GM21515 (cell line): ENCODE data around the gene COL26A1.

Experiments used
- ATAC-seq: cut with Tn5 transposase; IDR thresholded peaks from one replicate; pipeline ENCODE4 v1.9.1; 2021; ENCODE audit not compliant: unreplicated experiment

The COL26A1 gene

DNA sequence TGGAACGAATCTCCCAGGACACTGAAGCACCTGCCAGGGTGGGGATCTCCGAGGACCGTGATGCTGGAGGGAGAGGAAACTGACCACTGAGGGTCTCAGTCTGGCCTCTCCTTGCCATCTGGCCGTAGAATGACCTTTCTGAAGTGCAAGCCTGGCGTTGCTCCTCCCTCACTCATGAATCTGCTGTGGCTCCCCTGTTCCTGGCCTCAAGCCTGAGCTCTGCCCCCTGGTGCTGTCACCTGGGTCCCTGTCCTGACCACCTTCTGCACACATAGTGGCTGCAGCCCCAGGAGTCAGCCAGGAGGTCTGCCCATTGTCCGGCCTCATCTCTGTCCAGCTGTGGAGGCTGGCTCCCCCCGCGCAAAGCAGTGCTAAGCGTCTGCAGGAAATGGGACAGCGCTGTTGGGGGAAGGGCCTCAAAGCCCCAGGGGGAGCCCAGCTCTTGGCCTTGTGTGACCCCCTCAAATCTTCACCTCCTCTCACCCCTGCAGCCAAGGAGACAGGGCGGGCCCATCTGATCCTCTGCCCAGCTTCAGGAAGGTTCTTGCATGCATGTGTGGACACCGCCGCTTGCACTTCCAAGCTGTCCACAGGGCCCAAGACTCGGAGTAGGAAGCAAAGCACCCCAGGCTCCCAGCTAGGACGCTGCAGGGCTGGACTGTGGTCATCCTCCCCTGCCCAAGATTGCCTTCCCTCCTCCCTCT lies 200.7 kb downstream of the COL26A1 start:
- ATAC-seq, result no peak

DNA sequence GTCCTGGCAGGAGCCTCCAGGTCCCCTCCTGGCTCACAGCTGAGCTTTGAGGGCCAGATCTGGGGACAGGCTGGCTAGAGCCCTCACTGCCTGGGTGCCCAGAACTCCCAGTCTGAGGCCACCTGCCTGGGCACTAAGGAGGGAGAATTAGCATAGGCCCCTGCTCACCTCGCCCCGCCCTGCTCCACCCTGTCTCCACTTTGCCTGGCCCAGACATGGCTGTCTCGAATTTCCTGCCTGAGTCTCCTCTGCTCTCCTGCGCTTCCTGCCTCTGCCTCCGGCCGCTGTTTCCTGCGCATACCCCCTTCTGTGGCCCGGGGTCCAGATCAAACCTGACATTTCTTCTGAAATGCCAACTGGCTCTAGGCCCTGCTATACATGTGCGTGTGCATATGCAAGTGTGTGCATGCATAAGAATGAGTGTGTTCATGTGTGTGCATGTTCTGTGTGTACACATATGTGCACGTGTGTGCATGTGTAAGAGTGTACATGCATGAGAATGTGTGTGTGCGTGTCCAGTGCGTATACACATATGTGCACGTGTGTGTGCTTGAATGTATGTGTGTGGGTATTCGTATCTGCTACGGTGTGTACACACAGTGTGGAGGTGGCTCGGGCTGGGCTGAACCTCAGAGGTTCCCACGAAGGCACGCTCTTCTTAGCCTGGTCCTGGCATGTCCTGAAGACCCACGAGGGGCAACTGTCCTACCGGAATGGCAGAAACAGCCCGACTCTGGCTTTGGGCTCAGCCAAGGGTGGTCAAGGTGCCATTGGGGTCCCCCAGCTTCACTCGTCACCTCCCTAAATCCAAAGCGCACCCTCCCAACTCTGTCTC lies 201.5 kb downstream of the COL26A1 start:
- no peak for ATAC-seq

GRCh38 chr7:101564778-101565211 lies 202.1 kb downstream of the COL26A1 start:
- no peak for ATAC-seq

DNA sequence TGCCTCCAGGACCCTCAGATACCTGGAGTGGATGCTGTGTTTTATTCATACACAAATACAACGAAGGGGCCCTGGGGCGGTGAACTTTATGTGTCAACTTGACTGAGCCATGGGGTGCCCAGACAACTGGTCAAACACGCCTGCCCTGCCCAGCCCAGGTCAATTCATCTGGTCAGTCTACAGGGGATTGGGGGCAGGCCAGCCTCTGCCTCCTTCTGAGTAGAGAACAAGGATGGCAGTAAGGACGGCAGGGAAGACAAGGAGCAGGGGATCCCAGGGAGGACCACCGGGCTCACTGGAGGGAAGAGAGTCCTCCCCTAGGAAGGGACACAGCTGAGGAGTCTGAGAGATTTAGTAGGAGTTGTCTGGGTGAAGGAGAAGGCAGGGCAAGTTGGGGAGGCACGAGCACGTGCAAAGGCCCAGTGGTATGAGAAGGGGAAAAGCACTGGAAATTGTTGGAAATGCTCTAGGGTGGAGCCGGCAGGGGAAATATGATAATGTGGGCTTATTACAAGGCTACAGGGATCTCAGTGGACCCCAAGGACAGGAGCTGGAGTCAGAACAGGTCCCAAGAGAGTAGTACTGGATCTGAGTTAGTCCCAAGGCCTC lies 203.0 kb downstream of the COL26A1 start:
- ATAC-seq, result no peak

- no peak for ATAC-seq
These were observed 204.6 kb downstream of the COL26A1 start for GRCh38 chr7:101567230-101567629.

- ATAC-seq, result no peak
These were observed 209.5 kb downstream of the COL26A1 start for GRCh38 chr7:101572156-101572555.

- no peak for ATAC-seq
These were observed 212.5 kb downstream of the COL26A1 start for GRCh38 chr7:101575168-101575567.

DNA sequence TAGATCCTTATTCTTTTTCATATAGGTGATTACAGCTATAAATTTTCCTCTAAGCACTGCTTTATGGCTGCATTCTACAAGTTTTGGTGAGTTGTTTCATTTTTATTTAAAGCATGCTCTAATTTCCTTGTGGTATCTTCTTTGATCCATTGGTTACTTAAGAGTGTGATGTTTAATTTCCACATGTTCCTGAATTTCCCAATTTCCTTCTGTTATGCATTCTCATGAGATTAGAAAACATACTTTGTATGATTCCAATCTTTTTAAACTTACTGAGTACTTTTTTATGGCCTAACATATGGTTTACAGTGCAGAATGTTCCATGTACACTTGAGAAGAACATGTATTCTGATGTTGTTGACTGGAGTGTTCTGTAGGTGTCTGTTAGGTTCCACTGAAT lies 213.0 kb downstream of the COL26A1 start:
- ATAC-seq, result no peak

DNA sequence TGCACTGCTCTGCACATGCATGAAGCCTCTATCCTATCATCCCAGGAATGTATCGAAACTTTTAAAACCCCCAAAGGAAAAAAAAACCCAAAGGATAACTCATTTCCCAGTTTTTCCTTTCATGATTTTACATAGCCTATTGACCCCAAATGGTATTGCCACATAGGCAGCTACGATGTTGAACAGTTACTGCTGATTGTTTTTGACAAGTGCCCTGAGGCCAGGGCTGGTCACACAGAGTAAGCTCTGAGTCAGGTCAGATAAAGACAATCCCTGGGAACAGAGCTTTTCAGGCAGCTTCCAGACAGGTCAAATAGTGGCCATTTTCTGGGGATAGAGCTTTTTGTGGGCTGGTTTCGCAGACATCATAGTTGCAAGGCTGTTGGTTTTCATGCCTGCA lies 214.3 kb downstream of the COL26A1 start:
- ATAC-seq, result no peak

- ATAC-seq, result no peak
These were observed 215.9 kb downstream of the COL26A1 start for GRCh38 chr7:101578552-101578951.

DNA sequence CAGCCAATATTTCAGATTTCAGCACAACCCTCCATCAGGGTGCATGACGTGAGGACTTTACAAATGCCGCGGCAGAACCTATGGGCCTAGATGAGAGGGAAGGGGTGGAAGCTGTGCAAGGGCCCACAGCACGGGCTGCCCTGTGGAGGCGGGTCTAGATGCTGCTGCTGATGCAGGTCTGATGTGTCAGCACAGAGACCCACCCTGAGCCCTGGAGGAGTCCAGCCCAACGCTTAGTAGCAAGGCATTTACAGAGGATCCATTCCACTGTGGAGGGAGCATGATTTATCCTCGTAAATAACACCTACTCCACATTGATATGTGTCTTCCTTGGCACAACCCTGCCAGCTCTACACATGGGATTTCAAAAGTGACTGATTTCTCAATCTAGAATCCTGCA lies 217.9 kb downstream of the COL26A1 start:
- ATAC-seq, result no peak

DNA sequence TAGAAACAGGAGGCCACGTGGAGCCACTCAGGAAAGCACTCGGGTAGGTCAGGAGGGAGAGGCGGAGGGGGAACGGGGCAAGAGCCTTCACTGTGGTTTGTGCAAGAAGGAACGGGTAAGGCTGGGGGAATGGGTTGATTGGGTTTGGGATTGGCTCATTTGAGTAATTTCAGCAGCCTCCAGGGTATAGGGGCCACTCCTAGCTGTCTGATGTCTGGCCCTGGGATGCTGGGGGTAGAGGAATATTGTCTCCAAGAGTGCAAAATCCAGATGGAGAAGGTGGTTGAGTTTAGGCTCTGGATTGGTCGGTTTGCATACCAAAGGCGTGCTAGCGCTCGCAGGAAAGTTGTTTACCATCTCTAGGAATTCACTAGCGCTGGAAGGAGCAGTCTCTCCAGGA lies 219.2 kb downstream of the COL26A1 start:
- ATAC-seq, result no peak

- no peak for ATAC-seq
These were observed 220.3 kb downstream of the COL26A1 start for GRCh38 chr7:101582971-101583370.

DNA sequence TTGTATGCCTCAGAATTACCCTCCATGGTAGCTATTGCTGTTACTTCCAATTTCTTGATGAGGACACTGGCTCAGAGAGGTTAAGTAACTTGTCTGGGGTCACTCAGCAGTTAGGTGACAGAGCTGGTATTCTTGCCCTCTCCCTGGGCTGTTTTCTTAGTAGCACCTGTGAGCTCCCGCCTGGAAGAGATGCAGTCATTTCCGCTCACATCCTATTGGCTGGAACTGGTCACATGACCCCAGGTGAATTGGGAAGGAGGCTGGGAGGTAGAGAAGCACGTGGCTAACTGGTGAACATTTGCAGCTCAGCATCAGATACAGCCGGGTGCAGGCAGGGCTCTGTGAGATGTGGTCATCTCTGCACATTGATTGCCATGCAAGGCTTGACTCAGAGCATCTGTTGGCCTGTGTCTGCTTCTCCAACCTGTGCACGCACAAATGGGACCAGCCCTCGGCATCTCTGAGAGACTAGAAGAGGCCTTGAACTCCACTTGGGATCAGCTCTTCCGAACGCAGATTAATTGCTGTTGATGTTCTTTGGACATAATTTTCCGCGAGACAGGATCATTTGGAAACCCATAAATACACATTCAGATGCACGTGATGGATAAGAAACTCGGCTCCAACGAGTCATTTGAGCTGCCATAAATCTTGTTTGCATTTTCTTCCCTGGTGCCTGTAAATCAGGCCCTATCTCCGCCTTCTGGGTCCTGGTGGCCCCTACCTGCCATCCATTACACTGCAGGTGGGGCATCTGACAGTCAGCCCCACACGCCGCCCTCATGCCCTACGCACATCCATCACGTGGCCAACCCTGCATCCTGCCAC lies 223.6 kb downstream of the COL26A1 start:
- no peak for ATAC-seq

- no peak for ATAC-seq
These were observed 224.4 kb downstream of the COL26A1 start for GRCh38 chr7:101586906-101587677.

GRCh38 chr7:101588131-101588935 lies 225.7 kb downstream of the COL26A1 start:
- ATAC-seq, result no peak

DNA sequence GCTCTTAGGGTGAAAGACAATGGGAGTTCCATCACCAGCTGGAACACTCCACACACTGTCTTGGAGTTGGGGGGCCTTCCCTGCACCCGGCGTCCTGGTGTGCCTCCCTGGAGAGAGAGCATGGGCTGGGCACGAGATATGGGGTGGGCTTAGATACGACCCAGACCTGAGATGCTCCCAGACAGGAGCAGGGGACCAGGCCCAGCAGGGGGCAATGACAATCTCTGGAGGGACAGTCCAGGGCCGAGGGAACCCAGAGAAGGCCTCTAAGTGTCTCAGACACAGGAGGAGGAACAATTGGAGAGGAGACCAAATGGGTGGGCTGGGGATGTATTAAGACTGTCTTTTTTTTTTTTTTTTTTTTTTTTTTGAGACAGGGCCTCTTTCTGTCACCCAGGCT lies 226.4 kb downstream of the COL26A1 start:
- ATAC-seq, result no peak

GRCh38 chr7:101589976-101590662 lies 227.4 kb downstream of the COL26A1 start:
- no peak for ATAC-seq
